Measurements from ENCODE around the gene PYGB.

The PYGB gene

DNA sequence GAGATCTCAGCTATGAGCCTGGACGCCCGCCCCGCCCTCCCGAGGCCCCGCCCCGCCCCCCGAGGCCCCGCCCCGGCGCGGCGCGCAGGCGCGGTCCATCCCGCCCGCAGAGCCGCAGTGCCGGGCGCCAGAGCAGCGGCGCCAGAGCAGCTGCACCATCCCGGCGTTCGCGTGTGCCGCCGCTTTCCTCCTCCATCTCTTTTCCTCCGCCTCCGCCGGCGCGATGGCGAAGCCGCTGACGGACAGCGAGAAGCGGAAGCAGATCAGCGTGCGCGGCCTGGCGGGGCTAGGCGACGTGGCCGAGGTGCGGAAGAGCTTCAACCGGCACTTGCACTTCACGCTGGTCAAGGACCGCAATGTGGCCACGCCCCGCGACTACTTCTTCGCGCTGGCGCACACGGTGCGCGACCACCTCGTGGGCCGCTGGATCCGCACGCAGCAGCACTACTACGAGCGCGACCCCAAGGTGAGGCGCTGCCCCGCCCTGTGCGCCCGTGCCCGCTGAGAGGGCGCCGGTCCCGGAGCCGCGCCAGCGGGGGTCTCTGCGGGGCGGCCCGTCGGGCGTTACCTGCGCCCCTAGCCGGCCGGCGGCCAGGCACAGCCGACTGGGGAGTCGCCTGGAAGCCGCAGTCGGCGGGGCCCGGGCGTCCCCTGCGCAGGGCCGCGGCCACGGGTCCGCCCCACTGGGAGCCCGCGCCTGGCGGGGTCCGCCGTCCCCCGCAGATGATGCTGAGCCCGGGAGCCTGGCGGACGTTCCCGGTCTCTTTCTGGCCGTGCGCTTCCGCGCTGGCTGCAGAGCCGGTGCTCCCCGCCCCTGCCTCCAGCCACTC is at the start of gene PYGB:
Gene PYGB (plus strand): TSS at position 130 of the 830 bp plus-strand sequence. CDS start 94 bp downstream, at position 224.
- DNase-seq: peak; percentile 50 to 80 (median 72)

DNA sequence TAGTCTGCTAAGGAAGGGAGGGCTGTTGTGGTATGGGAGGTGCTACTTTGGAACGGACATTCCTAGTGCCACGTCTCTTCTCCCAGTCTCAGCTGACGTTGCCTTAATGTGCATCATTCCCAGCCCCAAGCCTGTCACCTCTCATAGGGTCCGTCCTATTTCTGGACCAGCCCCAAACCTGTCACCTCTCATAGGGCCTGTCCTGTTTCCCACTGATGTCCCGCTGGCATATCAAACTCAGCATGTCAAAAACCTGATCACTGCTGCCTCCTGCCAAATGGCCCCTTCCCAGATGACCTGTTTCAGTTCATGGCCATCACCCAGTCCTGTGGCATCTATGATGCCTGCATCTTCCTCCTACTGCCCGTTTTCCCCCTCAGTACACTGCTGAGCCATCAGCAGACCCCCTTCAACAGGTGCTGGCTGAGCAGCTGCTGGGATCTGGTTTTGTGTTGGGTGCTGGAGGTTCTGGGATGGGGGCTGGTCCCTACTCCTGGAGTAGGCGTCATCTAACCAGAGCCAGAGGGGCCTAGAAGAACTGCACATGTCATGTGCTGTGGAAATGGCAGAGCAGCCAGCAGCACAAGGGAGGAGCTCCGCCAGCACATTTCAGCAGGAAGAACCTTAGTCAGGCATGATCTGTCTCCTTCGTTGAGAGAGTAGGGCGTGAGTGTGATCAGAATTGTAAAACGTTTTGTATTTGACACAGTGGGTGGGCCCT is 49.1 kb upstream of the PYGB start:
- no peak for DNase-seq

DNA sequence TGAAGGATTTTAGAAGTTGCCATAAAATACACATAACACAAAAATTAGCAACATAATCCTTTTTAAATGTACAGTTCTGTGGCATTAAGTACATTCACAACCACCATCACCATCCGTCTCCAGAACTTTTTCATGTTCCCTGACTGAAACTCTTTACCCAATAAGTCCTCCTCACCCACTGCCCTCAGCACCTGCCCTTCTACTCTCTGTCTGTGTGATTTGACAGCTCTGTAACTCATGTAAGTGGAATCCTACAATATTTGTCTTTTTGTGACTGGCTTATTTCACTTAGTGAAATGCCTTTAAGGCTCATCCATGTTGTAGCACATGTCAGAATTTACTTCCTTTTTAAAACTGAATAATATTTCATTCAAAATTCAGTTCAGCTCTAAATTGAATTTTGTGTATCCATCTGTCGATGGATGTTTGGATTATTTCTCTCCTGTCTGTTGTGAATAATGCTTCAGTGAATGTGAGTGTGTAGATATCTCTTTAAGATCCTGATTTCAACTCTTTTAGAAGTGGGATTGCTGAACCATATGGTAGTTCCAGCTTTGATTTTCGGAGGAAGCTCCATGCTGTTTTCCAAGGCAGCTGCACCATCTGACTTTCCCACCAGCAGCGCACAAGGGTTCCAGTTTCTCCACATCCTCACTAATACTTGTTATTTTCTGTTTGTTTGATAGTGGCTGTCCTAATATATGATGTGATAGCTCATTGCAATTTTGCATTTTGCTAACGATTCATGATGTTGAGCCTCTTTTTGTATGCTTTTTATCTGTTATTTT is 48.2 kb upstream of the PYGB start:
- DNase-seq: no peak

DNA sequence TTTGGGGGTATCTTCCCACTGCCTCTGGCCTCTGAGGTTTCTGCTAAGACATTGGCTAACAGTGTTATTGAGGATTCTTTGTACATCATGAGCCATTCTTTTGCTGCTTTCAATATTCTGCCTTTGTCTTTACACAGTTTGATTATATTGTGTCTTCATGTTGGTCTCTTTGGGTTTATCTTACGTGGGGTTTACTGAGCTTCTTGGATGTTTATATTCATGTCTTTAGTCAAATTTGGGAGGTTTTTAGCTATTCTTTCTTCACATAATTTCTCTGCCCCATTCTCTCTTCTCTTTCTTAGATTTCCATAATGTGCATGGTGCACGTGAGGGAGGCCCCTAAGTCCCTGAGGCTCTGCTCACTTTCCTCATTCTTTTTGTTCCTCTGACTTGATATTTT is 44.8 kb upstream of the PYGB start:
- no peak for DNase-seq

DNA sequence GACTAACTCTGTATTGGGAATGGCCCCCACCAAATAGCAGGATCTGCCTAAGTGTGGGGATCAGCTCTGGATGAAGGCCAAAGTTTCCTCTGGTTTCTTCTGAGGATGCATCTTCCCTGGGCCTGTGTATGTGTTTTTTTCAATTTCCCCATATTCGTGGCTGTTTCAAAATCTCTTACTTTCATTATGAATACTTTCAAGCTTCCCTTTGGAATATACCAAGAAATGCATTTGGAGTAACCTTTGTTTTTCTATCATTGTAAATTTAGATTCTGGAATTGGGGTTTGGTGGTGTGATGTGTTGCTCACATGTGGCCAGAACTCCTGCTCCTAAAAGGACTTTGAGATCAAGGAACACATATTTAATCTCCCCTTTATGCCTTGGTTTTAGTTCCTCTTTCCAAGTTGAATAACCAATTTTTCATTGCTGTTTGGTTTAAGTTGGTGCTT is 44.0 kb upstream of the PYGB start:
- no peak for DNase-seq

DNA sequence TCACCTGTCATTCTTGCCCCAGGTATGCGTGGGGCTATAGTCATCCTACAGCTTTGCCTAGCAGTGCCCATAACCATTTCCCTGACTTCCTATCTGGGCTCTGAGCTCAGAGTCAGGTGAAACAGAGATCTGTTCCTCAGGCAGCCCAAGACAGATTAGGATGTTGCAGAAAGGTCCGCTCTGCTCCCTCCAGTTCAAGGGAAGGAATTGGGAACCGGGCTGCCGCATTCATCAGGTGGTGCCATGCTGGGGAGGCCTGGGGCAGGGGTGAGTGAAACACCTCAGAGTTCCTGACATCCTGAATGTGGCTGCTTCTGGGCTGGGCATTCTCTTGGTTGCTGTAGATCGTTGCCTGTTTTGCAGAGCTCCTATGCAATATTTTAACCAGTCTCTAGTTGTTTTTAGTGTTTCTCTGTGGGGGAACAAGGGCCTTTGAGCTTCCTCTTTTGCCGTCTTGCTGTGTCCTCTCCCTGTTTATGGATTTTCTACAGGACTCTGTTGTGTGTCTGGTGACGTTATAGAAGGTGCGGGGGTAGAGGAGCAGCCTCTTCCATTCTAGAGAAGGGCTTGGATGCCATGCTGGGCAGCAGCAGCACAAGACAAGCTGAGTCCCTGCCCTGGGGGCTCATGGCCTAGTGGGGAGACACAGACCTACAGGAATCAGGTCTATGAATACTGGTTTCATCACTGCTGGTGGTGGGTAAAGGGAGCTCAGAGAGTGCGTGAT is 43.2 kb upstream of the PYGB start:
- no peak for DNase-seq

DNA sequence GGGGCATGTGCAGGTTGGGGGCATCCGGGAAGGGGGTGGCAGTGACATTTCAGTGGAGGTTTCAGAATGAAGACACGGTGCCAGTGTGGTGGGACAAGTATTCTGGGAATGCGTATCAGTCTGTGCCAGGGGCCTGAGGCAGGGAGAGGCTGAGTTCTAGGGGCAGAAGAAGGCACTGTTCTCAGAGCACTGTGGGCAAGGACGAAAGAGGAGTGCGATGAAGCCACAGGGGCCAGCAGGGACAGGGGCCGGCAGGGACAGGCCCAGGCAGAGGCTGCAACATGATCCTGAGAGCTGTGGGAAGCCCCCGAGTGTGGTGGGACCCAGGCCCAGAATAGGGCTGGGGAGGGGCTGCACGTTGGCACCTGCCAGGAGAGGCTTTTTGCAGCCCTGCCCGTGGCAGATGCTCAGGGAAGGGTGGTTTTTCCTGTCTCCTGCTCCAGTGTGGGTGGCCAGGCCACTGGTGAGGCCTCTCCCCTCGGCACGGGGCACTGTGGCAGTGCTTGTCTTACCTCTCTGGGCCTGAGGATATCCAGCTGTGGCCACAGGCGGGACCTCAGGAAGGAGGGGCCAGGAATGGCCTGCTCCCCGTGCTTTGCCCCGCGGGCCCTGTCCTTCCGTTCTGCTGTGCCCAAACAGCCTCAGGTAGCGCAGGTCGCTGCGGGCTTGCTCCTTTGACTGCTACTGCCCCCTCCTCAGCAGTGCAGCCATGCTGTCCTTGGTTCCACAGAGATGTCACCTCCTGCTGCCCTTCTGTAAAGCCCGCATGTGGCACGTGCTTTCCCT is 42.4 kb upstream of the PYGB start:
- DNase-seq: no peak

DNA sequence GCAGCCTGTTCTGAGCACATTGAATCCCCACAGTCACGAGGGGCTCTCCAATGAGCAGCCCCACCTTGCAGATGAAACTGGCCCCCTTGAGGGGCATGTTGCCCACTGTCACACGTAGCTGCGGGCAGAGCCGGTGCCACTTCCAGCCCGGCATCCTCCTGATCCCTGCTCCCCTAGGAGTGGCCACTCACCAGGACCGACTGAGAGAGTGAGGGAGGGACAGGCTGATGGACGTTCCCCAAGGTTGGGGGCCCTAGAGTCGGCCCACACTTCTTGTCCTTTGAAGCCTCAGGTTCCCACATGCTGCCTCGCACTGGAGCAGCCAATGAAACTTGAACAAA is 41.9 kb upstream of the PYGB start:
- no peak for DNase-seq

DNA sequence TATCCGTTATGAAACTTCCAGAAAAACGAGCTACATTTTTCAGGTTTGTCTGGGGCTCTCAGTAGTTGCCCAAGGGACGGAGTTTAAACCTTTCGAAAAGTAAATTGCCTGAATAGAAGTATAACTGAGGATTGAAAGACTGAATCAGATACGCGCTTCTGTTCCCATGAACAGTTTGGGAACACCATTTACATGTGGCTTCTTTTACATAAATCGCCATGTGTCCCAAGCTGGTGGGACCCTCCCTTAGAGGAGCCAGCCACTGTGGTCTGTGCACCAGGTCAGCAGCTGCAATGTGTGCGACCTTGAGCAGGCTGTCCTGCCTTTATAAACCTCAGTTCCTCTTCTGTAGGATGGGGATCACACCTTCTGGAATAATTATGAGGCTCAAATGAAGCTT is 41.3 kb upstream of the PYGB start:
- DNase-seq: no peak

DNA sequence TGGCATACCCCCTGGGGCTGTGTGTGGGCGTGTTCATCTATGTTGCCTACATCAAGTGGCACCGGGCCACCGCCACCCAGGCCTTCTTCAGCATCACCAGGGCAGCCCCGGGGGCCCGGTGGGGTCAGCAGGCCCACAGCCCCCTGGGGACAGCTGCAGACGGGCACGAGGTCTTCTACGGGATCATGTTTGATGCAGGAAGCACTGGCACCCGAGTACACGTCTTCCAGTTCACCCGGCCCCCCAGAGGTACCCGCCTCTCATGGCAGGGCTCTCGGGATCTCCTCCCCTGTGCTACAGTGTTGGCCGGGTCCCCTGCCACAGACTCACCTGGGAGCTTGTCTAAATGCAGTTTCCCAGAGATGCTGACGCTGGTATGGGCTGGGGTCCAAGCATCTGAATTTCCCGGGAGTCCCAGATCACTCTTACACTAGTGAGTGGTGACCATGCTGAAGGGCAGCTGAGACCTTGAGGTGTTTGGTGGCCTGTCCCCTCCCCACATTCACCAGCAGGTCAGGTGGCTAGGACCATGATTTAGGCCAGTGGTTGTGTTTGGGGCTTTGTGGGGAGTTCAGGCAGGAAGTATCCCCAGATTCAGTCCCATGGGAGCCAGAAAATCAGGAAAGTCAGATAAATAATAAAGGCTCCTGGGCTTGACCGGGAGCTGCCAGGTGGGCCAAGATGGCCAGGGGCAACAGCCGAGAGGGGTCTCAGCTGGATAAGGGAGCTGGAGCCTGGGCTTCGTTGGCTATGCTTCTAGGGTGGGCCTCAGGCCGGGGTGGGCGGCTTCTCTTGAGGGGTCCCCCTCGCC is 40.5 kb upstream of the PYGB start:
- no peak for DNase-seq

DNA sequence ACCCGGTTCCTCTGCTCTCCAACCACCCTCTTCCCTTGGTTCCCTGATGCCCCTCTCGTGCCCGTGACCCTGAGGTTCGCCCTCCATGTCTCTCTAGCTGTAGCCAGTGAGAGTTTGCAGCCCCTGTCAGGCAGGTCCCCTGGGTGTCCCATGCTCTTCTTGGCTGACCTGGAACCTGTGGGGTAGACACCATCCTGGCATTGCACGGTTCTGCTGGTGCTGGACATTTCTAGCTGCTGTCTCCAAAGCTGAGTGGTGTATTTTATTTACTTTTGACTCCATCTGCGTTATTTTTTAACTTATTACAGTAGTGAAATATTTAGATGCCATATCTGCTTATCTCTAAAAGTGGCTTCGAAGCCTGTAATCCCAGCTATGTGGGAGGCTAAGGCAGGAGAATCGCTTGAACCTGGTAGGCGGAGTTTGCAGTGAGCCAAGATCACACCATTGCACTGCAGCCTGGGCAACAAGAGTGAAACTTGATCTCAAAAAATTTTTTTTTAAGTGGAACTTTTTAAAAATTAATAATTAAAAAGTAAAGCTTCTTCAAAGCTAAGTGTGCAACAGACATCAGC is 39.8 kb upstream of the PYGB start:
- DNase-seq: no peak

DNA sequence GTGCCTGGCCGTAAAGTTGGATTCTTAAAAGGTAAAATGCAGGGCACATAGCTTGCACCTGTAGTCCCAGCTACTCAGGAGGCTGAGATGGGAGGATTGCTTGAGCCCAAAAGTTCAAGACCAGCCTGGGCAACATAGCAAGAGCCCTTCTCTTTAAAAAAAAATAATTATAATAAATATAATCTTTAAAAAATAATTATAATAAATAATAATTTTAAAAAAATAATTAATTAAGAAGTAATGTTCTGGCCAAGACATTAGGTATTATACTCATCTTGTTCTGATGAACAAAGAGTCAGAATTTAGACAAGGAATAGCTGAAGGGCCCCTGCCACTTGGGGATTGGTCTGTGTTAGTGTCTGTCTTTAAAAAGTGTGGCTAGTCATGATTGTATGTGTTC is 38.5 kb upstream of the PYGB start:
- DNase-seq: no peak

DNA sequence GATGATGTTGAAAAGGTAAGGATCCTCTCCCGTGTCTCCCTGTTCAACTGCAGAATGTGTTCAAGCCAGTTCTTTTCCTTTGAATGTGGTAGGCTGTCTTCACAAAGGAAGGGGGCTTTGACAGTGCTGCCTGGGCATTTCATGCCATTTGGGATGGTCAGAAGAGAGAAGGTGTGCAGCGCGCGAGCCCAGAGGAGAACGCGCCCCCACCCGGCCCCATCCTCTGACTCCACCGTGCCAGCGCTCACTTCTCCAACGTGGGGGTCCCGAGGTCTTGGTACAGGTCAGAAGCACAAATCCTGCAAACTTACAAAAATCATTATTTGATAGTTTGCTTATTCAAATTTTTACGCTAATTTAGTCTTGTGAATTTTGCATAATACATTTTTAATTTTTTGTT is 38.0 kb upstream of the PYGB start:
- DNase-seq: no peak

DNA sequence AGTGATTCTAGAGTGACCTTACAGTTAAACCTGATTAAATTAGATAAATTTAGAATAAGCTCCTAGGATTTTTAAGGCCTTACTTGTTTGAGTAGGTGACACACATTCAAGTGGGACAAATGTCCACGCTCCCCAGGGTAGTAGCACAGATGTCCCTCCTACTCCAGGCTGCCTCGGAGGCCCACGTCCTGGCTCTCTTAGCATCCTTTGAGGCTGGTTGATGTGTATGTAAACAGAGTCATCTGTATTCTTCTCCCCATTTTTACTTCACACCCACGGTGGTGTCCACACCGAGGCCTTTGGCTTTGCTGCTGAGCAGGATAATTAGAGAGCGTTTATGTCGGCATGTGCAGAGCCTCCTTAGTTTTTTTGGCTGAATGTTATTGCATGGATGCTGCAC is 36.6 kb upstream of the PYGB start:
- no peak for DNase-seq

DNA sequence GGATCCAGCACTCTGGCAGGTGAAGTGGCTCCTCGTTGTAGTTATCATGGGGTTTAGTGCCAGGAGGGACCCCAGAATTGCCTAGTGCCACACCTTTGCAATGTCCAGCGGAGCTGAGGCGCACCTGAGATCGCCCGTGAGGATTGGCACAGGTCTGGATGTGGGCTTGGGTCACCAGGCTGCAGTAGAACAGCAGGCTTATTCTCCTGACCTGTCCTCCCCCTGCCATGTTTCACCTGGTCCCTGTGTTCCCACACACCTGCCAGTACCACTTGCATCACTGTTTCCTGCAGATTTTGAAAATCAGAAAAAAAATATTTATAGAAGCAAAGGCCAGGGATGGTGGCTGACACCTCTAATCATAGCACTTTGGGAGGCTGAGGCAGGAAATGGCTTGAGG is 35.6 kb upstream of the PYGB start:
- DNase-seq: no peak

DNA sequence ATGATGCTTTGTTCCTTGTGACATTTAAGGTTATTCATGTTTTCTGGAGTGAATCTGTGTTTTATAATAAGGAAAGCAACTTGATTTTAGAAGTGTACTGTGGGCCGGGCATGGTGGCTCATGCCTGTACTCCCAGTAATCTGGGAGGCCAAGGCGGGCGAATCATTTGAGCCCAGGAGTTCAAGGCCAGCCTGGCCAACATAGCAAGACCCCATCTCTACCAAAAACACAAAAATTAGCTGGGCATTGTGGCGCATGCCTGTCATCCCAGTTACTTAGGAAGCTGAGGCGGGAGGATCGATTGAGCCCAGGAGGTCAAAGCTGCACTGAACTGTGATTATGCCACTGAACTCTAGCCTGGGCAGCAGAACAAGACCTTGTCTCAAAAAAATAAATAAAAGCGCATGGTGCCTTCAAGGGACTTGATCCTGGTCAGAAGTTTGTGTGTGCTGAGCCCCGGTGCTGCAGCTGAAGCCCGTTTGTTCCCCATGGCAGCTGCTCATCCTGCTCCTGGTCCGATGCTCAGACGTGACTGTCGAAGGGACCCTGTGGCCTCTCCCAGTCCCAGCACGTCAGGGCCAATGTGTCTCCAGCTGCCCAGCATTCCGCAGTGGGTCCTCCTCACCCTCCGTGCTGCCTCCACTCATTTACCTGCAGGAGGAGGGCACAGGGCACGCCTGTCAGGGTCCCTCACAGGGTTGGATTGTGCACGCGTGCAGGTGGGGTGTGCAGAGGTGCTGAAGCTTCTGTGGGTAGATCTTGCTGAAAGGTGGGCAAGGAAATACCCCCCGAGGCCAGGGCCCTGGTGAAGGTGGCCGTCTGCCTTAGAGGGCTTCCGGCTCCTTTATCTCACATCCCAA is 34.1 kb upstream of the PYGB start:
- DNase-seq: no peak

DNA sequence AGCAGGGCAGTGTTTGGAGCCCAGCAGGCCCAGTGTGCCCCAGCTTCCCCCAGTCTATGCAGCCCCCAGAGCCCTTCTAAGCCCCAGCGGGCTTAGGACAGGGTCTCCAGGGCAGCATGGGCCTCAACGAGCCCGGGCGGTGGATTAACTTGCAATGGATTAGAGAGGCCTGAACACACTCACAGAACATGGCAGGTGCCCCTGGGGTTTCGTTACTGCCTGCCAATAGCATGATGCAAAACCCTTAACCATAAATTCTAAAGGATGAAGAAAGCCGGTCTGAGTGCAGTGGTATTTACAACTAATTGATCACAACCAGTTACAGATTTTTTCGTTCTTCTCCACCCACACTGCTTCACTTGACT is 33.5 kb upstream of the PYGB start:
- DNase-seq: no peak

DNA sequence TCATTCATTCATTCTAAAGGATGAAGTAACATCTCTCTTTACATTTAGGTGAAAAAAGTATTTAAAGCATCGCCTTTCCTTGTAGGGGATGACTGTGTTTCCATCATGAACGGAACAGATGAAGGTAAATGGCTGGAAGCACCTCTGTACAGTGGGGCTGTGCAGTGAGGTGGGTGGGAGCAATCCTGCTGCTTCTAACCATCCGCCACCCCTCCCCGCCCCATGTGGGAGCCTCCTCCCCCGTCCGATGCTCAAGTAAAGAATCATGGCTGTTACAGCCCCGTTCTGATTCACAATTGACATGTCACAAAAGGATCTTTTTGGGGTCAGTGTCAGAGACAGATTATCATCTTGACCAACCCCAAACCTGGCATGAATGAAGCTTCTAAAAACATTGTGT is 33.1 kb upstream of the PYGB start:
- DNase-seq: no peak

DNA sequence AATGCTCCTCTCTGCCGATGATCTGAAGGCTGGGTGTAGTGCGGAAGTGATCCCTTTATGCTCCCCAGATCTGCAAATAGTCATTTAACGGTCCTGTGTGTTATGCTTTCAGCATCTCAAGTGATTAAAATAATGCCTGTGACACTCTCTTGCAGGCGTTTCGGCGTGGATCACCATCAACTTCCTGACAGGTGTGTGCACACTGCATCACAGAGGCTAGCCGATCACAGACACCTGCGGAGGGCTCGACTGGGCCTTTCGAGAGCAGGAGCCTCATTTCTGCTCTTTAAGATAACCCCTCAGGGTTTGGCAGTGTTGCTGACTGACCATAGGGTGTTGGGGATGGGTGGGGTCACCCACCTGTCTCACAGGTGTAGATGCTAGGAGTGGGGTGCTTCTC is 32.4 kb upstream of the PYGB start:
- no peak for DNase-seq
